Loucy (cell line): Measurements from ENCODE around the gene UNKL.

Source experiments
- H2AFZ ChIP-seq: fragments of 200-600 bp; sonication (generic); 2 replicates; pipeline ENCODE4 v1.6.0; 2016; ENCODE audit warnings: antibody characterized with exemption, mild to moderate bottlenecking, low read length, moderate library complexity
- H3F3A ChIP-seq: fragments of 200-600 bp; 2 replicates; pipeline ENCODE4 v1.6.0; 2016; ENCODE audit warnings: antibody characterized with exemption, low read depth, mild to moderate bottlenecking
- H3K27me3 ChIP-seq: fragments of 200-600 bp; sonication (generic); 2 replicates; pipeline ENCODE4 v1.6.1; 2014; ENCODE audit warnings: low read length, mild to moderate bottlenecking; ENCODE audit not compliant: insufficient read depth, poor library complexity, severe bottlenecking
- H3K36me3 ChIP-seq: fragments of 200-600 bp; sonication (generic); 2 replicates; pipeline ENCODE4 v1.6.1; 2016; ENCODE audit warnings: low read length; ENCODE audit not compliant: insufficient read depth
- H3K4me1 ChIP-seq: fragments of 200-600 bp; sonication (generic); 2 replicates; pipeline ENCODE4 v1.5.1; 2014; ENCODE audit warnings: low read length, mild to moderate bottlenecking; ENCODE audit not compliant: insufficient read depth, poor library complexity, severe bottlenecking
- H3K4me2 ChIP-seq: fragments of 200-600 bp; sonication (generic); 2 replicates; pipeline ENCODE4 v1.6.0; 2014; ENCODE audit warnings: antibody characterized with exemption, low read length, low read depth, mild to moderate bottlenecking; ENCODE audit not compliant: poor library complexity, severe bottlenecking
- H3K4me3 ChIP-seq: fragments of 200-600 bp; sonication (generic); 2 replicates; pipeline ENCODE4 v1.5.1; 2014; ENCODE audit warnings: low read length, mild to moderate bottlenecking, mixed read lengths; ENCODE audit not compliant: poor library complexity, severe bottlenecking
- H3K79me2 ChIP-seq: fragments of 200-600 bp; sonication (generic); 2 replicates; pipeline ENCODE4 v1.6.1; 2014; ENCODE audit warnings: low read length; ENCODE audit not compliant: insufficient read depth
- H3K9ac ChIP-seq: fragments of 200-600 bp; sonication (generic); 2 replicates; pipeline ENCODE4 v1.6.0; 2014; ENCODE audit warnings: mild to moderate bottlenecking, low read depth, low read length, moderate library complexity; ENCODE audit not compliant: poor library complexity, severe bottlenecking
- H3K9me2 ChIP-seq: fragments of 200-600 bp; sonication (generic); replicated peaks from 2 replicates; pipeline ENCODE4 v1.6.1; 2016; ENCODE audit warnings: low read depth, low read length, mixed read lengths
- H3K9me3 ChIP-seq: fragments of 200-600 bp; sonication (generic); 2 replicates; pipeline ENCODE4 v1.6.1; 2014; ENCODE audit warnings: mild to moderate bottlenecking, antibody characterized with exemption, low read length, low read depth; ENCODE audit not compliant: insufficient read depth
- H4K20me1 ChIP-seq: fragments of 200-600 bp; sonication (generic); 2 replicates; pipeline ENCODE4 v1.6.0; 2014; ENCODE audit warnings: antibody characterized with exemption, low read length, mild to moderate bottlenecking; ENCODE audit not compliant: insufficient read depth, poor library complexity, severe bottlenecking
- EZH2phosphoT487 ChIP-seq: fragments of 200-600 bp; IDR thresholded peaks from 2 replicates; pipeline ENCODE4 v1.6.1; 2018; ENCODE audit warnings: antibody characterized with exemption, mild to moderate bottlenecking, moderate library complexity, borderline replicate concordance
- TF ChIP-seq, protein P1 (sequence below): fragments of 200-600 bp; sonication (generic); conservative IDR thresholded peaks from 2 replicates; pipeline ENCODE4 v1.5.1; 2014; ENCODE audit warnings: mild to moderate bottlenecking, antibody characterized with exemption, low read length

The UNKL gene

DNA sequence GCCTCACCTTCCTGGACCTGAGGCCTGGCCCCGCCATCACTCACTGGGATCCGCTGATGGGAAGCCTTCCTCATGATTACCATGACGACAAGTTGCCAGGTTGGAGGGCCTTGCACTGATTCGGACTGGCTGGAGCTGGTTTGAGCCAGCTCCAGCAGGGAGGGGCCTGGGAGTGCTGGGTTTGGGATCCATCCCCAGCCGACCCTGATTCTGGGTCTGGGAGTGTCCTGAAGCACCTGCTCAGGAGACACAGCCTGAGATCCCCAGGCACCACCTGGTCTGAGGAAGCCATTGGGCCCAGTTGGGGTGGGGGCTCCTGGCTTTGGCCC, 86.9 kb downstream of the UNKL start:
- no peaks in the 10 kb centered on the region for H3K9me3 ChIP-seq
- H3K4me3 ChIP-seq: no peak overlapping the region
- H3K4me1 ChIP-seq: no peaks in the 10 kb centered on the region
- no peak overlapping the region for H3K9ac ChIP-seq
- no peaks in the 10 kb centered on the region for H3F3A ChIP-seq
- H3K4me2 ChIP-seq: no peak overlapping the region
- no peaks in the 10 kb centered on the region; the same call in 1 of the 2 replicates for H3K36me3 ChIP-seq
- TF ChIP-seq, protein P1, sequence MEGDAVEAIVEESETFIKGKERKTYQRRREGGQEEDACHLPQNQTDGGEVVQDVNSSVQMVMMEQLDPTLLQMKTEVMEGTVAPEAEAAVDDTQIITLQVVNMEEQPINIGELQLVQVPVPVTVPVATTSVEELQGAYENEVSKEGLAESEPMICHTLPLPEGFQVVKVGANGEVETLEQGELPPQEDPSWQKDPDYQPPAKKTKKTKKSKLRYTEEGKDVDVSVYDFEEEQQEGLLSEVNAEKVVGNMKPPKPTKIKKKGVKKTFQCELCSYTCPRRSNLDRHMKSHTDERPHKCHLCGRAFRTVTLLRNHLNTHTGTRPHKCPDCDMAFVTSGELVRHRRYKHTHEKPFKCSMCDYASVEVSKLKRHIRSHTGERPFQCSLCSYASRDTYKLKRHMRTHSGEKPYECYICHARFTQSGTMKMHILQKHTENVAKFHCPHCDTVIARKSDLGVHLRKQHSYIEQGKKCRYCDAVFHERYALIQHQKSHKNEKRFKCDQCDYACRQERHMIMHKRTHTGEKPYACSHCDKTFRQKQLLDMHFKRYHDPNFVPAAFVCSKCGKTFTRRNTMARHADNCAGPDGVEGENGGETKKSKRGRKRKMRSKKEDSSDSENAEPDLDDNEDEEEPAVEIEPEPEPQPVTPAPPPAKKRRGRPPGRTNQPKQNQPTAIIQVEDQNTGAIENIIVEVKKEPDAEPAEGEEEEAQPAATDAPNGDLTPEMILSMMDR: no peak
- TF ChIP-seq EZH2phosphoT487: no peak
- H3K27me3 ChIP-seq: no peaks in the 10 kb centered on the region
- H3K9me2 ChIP-seq: no peaks in the 10 kb centered on the region
- no peaks in the 10 kb centered on the region for H4K20me1 ChIP-seq
- no peak overlapping the region for H2AFZ ChIP-seq
- H3K79me2 ChIP-seq: no peaks in the 10 kb centered on the region

DNA sequence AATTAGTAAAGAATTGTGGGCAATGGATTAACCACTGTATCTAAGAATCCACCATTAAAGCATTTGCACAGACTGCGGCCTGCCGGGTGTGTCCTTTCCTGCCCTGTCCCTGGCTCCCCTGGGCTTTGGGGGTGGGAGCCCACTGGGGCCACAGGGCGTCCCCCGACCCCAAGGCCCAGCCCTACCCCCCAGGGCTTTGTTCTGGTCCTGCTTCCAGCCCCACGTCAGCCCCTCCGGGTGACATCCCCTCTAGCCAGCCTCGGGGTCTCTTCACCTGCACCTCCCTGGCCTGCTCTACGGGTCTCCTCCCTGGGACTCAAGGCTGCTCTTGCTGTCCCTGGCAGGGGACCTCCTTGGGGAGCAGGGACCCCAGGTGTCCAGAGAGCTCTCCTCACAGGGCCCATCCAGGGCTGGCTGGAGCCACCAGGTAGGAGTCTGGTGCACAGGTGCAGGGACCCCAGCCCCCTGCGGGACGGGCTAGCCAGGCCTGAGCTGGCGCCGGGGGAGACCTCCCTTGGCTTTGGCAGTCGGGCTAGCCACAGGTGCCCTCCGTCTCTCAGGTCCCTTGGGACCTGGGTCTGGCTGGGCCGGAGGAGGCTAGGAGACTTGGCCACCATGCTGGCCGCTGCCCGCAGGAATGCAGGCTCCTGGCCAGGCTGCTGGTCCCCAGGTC, 87.4 kb downstream of the UNKL start:
- Histone ChIP-seq H3K9me2 (no peaks in the 10 kb centered on the region), H4K20me1 (no peaks in the 10 kb centered on the region), H3K27me3 (no peaks in the 10 kb centered on the region), H3K4me3 (no peak overlapping the region), H3F3A (no peaks in the 10 kb centered on the region), H3K4me2 (no peak overlapping the region), H2AFZ (no peak overlapping the region), H3K9me3 (no peaks in the 10 kb centered on the region), H3K4me1 (no peaks in the 10 kb centered on the region), H3K36me3 (no peaks in the 10 kb centered on the region; the same call in 1 of the 2 replicates), H3K9ac (no peak overlapping the region), H3K79me2 (no peaks in the 10 kb centered on the region)
- no peak for TF ChIP-seq EZH2phosphoT487
- TF ChIP-seq, protein P1: no peak

DNA sequence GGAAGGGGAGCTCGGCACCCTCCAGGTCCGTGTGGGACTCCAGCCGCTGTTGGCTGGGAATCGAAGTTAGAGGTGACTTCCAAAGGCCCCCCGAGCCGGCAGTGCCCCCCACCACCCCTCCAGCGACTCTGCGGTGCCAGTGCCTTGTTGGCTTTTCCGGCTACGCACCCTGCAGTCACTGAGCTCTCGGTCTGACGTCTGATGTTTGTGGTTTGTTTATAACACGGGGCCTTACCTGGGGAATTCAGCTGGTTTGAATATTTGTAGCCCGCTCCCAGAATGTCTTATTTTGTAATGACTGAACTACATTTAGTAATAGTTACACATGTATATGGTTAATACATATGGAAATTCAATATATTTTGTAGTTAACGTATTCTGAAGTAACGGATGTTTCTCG, 88.1 kb downstream of the UNKL start:
- no peak overlapping the region for H3K9ac ChIP-seq
- H3K27me3 ChIP-seq: no peaks in the 10 kb centered on the region
- no peak overlapping the region for H3K4me3 ChIP-seq
- TF ChIP-seq EZH2phosphoT487: no peak
- TF ChIP-seq, protein P1: no peak
- no peaks in the 10 kb centered on the region for H3K9me3 ChIP-seq
- H3K4me1 ChIP-seq: no peaks in the 10 kb centered on the region
- H3K36me3 ChIP-seq: no peaks in the 10 kb centered on the region; the same call in 1 of the 2 replicates
- no peaks in the 10 kb centered on the region for H4K20me1 ChIP-seq
- no peaks in the 10 kb centered on the region for H3K79me2 ChIP-seq
- no peak overlapping the region for H2AFZ ChIP-seq
- H3K9me2 ChIP-seq: no peaks in the 10 kb centered on the region
- H3K4me2 ChIP-seq: no peak overlapping the region
- H3F3A ChIP-seq: no peaks in the 10 kb centered on the region
